ENCODE measurements around the gene NOP53. TPM values are rescaled to one million over a fixed set of nuclear protein-coding genes. Genes with fewer than 3 reads are reported as not detected.

Gene NOP53
- total and polyA plus RNA-seq, 9 of the 15 experiments (the other 6 are each of a cell fraction or from before 2014, with no cell fraction given), result 6.5 to 274 (median 145) TPM

DNA sequence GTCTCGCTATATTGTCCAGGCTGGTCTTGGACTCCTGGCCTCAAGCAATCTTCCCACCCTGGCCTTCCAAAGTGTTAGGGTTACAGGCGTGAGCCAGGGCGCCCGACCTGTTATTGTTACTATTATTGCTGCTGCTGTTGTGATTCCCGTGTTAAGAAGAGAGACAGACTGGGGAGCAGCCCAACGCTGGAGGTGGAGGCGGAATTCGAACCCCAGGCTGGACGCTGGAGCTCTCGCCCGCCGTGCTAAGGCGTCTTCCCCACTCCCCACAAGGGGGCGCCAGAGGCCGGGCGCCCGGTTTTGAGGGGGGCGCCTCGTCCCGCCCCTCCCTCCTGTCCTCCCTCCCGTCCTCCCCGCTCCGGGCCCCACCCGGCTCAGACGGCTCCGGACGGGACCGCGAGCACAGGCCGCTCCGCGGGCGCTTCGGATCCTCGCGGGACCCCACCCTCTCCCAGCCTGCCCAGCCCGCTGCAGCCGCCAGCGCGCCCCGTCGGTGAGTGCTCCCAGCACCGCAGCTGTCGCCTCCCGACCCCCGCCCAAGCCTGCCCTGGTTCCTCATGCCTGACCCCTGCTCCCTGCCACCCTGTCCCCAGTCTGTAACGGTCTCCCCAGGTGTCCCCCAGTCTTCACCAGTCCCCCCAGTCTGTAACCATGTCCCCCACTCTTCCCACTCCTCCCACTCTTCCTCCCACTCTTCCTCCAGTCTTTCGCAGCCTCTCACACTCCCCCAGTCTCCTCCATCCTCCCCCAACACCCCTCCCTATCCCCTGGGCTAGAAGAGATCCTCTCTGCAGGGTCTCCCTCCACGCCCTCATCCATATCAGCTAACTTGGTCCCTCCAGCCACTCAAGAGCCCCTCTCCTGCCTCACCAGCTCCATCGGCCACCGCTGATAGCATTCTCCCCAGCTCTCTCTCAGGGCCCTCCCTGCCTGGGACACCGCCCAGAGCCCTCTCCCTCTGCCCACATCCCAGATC, 32.0 kb upstream of the NOP53 start, which contains the start of gene EHD2 (continued):
- TF ChIP-seq SIRT6 (IDR thresholded peaks at IDR 0.05; ENCODE audit: low read depth, low read length), result no peak
- TF ChIP-seq SETDB1 (IDR thresholded peaks at IDR 0.05; ENCODE audit: low read length), result no peak
- 0 out of 2 replicates have a peak, but pooled peaks have one; percentile 32 for TF ChIP-seq RBM34 (IDR thresholded peaks at IDR 0.05; ENCODE audit: borderline replicate concordance, insufficient read depth, low read length)
- TF ChIP-seq SFPQ (IDR thresholded peaks at IDR 0.05; ENCODE audit: low read depth, low read length), result no peak
- no peak for TF ChIP-seq ARNT (IDR thresholded peaks at IDR 0.05)
- TF ChIP-seq MEF2A (IDR thresholded peaks at IDR 0.05; ENCODE audit: control insufficient read depth, low read depth, low read length), result no peak
- TF ChIP-seq ZNF3 (CRISPR knock-in tag; IDR thresholded peaks at IDR 0.05), result no peak
- TF ChIP-seq RNF2 (IDR thresholded peaks at IDR 0.05), result no peak
- TF ChIP-seq GTF2E2 (tag; IDR thresholded peaks at IDR 0.05), result no peak
- TF ChIP-seq, protein P1, sequence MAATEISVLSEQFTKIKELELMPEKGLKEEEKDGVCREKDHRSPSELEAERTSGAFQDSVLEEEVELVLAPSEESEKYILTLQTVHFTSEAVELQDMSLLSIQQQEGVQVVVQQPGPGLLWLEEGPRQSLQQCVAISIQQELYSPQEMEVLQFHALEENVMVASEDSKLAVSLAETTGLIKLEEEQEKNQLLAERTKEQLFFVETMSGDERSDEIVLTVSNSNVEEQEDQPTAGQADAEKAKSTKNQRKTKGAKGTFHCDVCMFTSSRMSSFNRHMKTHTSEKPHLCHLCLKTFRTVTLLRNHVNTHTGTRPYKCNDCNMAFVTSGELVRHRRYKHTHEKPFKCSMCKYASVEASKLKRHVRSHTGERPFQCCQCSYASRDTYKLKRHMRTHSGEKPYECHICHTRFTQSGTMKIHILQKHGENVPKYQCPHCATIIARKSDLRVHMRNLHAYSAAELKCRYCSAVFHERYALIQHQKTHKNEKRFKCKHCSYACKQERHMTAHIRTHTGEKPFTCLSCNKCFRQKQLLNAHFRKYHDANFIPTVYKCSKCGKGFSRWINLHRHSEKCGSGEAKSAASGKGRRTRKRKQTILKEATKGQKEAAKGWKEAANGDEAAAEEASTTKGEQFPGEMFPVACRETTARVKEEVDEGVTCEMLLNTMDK (IDR thresholded peaks at IDR 0.05; ENCODE audit: borderline replicate concordance, insufficient read depth, low read depth, low read length, poor library complexity, severe bottlenecking), result peak; percentile 76
- TF ChIP-seq SIX5 (IDR thresholded peaks at IDR 0.05; ENCODE audit: borderline replicate concordance in 1 of 2, insufficient read depth in 1 of 2, low read depth in 1 of 2, low read length in 2 of 2), result no peak
- TF ChIP-seq ZC3H4 (CRISPR knock-in tag; IDR thresholded peaks at IDR 0.05; ENCODE audit: borderline replicate concordance), result no peak
- TF ChIP-seq ZNF277 (CRISPR knock-in tag; IDR thresholded peaks at IDR 0.05; ENCODE audit: borderline replicate concordance), result no peak
- TF ChIP-seq ZNF76 (CRISPR knock-in tag; IDR thresholded peaks at IDR 0.05; ENCODE audit: borderline replicate concordance), result no peak
- no peak for TF ChIP-seq SLC30A9 (CRISPR knock-in tag; IDR thresholded peaks at IDR 0.05)
- no peak for TF ChIP-seq POLR2AphosphoS2 (IDR thresholded peaks at IDR 0.05; ENCODE audit: low read length)
- peak; percentile 83 for TF ChIP-seq BCOR (IDR thresholded peaks at IDR 0.05)
- no peak for TF ChIP-seq CBX8 (IDR thresholded peaks at IDR 0.05; ENCODE audit: borderline replicate concordance, extremely low read depth, low read depth, low read length, poor library complexity, severe bottlenecking)
- TF ChIP-seq CREM (IDR thresholded peaks at IDR 0.05; ENCODE audit: low read depth), result no peak
- TF ChIP-seq MYBL2 (IDR thresholded peaks at IDR 0.05; ENCODE audit: low read depth), result no peak
- no peak for TF ChIP-seq MYBL2 (CRISPR knock-in tag; IDR thresholded peaks at IDR 0.05; ENCODE audit: borderline replicate concordance)
- TF ChIP-seq TCF7 (IDR thresholded peaks at IDR 0.05; ENCODE audit: borderline replicate concordance), result no peak
